GM12801 (cell line): ENCODE results near the gene ITFG2.

Experiments
- TF ChIP-seq, protein P1 (sequence below): IDR thresholded peaks from one replicate; pipeline ENCODE4 v1.5.1; 2011; ENCODE audit warnings: control low read depth; ENCODE audit not compliant: insufficient read length; ENCODE audit errors: extremely low read depth

The ITFG2 gene

GRCh38 chr12:2826036-2826435 lies 13.6 kb downstream of the ITFG2 start:
- TF ChIP-seq, protein P1, sequence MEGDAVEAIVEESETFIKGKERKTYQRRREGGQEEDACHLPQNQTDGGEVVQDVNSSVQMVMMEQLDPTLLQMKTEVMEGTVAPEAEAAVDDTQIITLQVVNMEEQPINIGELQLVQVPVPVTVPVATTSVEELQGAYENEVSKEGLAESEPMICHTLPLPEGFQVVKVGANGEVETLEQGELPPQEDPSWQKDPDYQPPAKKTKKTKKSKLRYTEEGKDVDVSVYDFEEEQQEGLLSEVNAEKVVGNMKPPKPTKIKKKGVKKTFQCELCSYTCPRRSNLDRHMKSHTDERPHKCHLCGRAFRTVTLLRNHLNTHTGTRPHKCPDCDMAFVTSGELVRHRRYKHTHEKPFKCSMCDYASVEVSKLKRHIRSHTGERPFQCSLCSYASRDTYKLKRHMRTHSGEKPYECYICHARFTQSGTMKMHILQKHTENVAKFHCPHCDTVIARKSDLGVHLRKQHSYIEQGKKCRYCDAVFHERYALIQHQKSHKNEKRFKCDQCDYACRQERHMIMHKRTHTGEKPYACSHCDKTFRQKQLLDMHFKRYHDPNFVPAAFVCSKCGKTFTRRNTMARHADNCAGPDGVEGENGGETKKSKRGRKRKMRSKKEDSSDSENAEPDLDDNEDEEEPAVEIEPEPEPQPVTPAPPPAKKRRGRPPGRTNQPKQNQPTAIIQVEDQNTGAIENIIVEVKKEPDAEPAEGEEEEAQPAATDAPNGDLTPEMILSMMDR, result no peak

GRCh38 chr12:2826721-2827515 lies 14.4 kb downstream of the ITFG2 start:
- TF ChIP-seq, protein P1, result no peak

- TF ChIP-seq, protein P1, result no peak
Measured at GRCh38 chr12:2829275-2829674, 16.8 kb downstream of the ITFG2 start.

DNA sequence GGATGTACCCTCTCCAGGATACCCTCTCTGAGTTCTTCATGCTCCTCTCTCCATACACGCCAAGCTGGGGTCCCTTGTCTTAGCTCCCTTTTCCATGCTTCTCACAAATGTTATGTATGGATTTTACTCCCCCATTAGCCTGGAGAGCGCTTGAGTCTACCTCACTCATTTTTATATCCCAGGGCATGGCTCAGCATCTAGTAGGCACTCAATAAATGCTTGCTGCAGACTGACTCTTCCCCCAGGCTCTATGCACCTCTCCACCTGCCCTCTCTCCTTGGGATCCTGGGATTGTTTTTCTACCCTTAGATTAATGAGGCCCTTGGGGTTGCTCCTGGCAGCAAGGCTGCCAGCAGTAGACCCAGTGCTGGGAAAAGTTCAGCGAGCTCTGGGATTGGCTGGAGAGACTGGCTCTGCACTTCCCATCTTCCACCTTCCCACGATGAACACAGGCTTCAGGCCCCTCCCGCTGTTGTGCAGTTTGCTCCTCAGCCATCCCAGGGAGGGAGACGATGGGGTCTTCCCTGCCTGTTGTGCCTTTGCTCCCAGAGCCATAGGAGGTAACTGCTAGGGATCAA lies 20.2 kb downstream of the ITFG2 start:
- TF ChIP-seq, protein P1, result no peak

- TF ChIP-seq, protein P1, result no peak
Measured at GRCh38 chr12:2833327-2833726, 20.9 kb downstream of the ITFG2 start.

GRCh38 chr12:2833810-2834209 lies 21.3 kb downstream of the ITFG2 start:
- TF ChIP-seq, protein P1, result no peak

DNA sequence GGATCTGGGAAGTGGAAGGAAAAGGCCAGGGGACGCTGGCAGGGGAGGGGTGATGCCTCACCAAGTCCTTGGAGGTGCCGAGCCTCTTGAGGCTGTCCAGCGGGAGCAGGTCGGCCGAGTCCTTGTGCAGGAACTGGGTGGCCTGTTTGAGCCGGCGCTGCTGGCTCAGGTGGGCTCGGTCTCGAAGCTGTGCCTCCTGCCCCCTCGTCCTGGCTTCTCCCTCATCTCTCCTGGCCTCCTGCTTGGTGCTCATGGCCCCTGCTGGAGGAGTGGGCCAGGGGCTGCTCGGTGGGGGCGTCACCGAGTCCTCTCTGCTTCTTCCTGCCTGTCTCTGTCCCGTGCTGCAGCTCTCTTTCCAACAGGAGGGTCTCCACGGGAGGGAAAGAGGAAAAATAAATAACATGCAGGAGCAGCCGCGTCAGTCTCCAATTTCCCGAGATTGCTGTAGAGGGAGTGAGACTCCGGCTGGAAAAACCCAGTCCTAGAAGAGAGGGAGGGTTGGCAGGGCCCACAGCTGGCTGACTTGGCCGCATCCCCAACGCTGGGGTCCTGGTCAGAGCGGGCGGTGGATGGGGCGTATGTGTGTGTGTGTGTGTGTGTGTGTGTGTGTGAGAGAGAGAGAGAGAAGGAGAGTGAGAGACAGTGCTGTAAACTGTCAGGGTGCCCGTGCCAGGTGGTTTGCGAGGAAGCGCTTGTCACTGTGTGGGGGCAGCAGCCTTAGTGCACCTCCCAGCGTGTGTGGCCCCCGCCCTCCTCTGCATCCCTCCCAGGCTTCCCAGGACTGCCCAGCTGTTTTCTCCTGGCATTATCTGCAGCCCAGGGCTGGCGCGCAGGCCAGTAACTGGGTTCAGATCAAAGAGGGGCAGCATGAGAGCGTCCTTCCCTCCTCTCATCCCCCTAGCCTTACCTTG lies 22.4 kb downstream of the ITFG2 start, which contains the start of gene NRIP2:
TSS of gene NRIP2 (minus strand) at position 455 of the 911 bp plus-strand sequence. CDS start at position 403, 52 bp downstream.
- TF ChIP-seq, protein P1, result no peak
